ENCODE data around the gene HELB.

Gene HELB

GRCh38 chr12:66367015-66367667 is 64.8 kb downstream of the HELB start:
- H2AFZ ChIP-seq, result no peak overlapping the region
- H3K4me2 ChIP-seq (ENCODE audit: low read length), result no peak overlapping the region
- no peaks in the 10 kb centered on the region for H3K27me3 ChIP-seq (ENCODE audit: control insufficient read depth, insufficient read depth, low read length)
- H3K9me3 ChIP-seq (ENCODE audit: control insufficient read depth, low read length), result no peaks in the 10 kb centered on the region
- no peak overlapping the region for H3K9ac ChIP-seq
- H3K4me1 ChIP-seq, result no peaks in the 10 kb centered on the region
- no peak overlapping the region for H3K4me3 ChIP-seq (ENCODE audit: low read depth, low read length)
- H3K36me3 ChIP-seq (ENCODE audit: control insufficient read depth, insufficient read depth, low read length), result no peaks in the 10 kb centered on the region
- H3K27ac ChIP-seq, result no peak overlapping the region
- H3K79me2 ChIP-seq, result no peaks in the 10 kb centered on the region
- no peak for TF ChIP-seq CTCF (IDR thresholded peaks at IDR 0.05)

- no peak overlapping the region for H3K9ac ChIP-seq
- H3K4me2 ChIP-seq (ENCODE audit: low read length), result no peak overlapping the region
- no peak overlapping the region for H3K4me3 ChIP-seq (ENCODE audit: low read depth, low read length)
- H2AFZ ChIP-seq, result no peak overlapping the region
- H3K27ac ChIP-seq, result no peak overlapping the region
- H3K79me2 ChIP-seq, result no peaks in the 10 kb centered on the region
- no peaks in the 10 kb centered on the region for H3K4me1 ChIP-seq
- no peaks in the 10 kb centered on the region for H3K9me3 ChIP-seq (ENCODE audit: control insufficient read depth, low read length)
- no peaks in the 10 kb centered on the region for H3K27me3 ChIP-seq (ENCODE audit: control insufficient read depth, insufficient read depth, low read length)
- H3K36me3 ChIP-seq (ENCODE audit: control insufficient read depth, insufficient read depth, low read length), result no peaks in the 10 kb centered on the region
- TF ChIP-seq CTCF (IDR thresholded peaks at IDR 0.05), result no peak
Measured at GRCh38 chr12:66371982-66372381, 69.7 kb downstream of the HELB start.

- no peak overlapping the region for H2AFZ ChIP-seq
- no peak overlapping the region for H3K4me3 ChIP-seq (ENCODE audit: low read depth, low read length)
- TF ChIP-seq CTCF (IDR thresholded peaks at IDR 0.05), result no peak
- H3K9ac ChIP-seq, result no peak overlapping the region
- no peak overlapping the region for H3K27ac ChIP-seq
- no peaks in the 10 kb centered on the region for H3K9me3 ChIP-seq (ENCODE audit: control insufficient read depth, low read length)
- H3K79me2 ChIP-seq, result no peaks in the 10 kb centered on the region
- no peaks in the 10 kb centered on the region for H3K27me3 ChIP-seq (ENCODE audit: control insufficient read depth, insufficient read depth, low read length)
- no peaks in the 10 kb centered on the region for H3K4me1 ChIP-seq
- no peak overlapping the region for H3K4me2 ChIP-seq (ENCODE audit: low read length)
- no peaks in the 10 kb centered on the region for H3K36me3 ChIP-seq (ENCODE audit: control insufficient read depth, insufficient read depth, low read length)
Measured at GRCh38 chr12:66375560-66375959, 73.3 kb downstream of the HELB start.

- Histone ChIP-seq H3K27ac (no peak overlapping the region), H3K36me3 (ENCODE audit: control insufficient read depth, insufficient read depth, low read length) (no peaks in the 10 kb centered on the region), H2AFZ (no peak overlapping the region), H3K4me2 (ENCODE audit: low read length) (no peak overlapping the region), H3K9me3 (ENCODE audit: control insufficient read depth, low read length) (no peaks in the 10 kb centered on the region), H3K79me2 (no peaks in the 10 kb centered on the region), H3K4me3 (ENCODE audit: low read depth, low read length) (no peak overlapping the region), H3K9ac (no peak overlapping the region), H3K27me3 (ENCODE audit: control insufficient read depth, insufficient read depth, low read length) (no peaks in the 10 kb centered on the region), H3K4me1 (no peaks in the 10 kb centered on the region)
- no peak for TF ChIP-seq CTCF (IDR thresholded peaks at IDR 0.05)
Measured at GRCh38 chr12:66379616-66380015, 77.3 kb downstream of the HELB start.

Measured in parathyroid adenoma (tissue), 2 donors.